SH-SY5Y (cell line): Measurements from ENCODE around the gene DNAJC1.

Experiments used
- GATA2 ChIP-seq: IDR thresholded peaks from 2 replicates; pipeline ENCODE4 v1.6.1; 2011; ENCODE audit warnings: mild to moderate bottlenecking, low read depth, low read length
- GATA3 ChIP-seq: IDR thresholded peaks from 2 replicates; pipeline ENCODE4 v1.6.1; 2011; ENCODE audit warnings: low read depth, mild to moderate bottlenecking, low read length, moderate library complexity

DNAJC1 gene

DNA sequence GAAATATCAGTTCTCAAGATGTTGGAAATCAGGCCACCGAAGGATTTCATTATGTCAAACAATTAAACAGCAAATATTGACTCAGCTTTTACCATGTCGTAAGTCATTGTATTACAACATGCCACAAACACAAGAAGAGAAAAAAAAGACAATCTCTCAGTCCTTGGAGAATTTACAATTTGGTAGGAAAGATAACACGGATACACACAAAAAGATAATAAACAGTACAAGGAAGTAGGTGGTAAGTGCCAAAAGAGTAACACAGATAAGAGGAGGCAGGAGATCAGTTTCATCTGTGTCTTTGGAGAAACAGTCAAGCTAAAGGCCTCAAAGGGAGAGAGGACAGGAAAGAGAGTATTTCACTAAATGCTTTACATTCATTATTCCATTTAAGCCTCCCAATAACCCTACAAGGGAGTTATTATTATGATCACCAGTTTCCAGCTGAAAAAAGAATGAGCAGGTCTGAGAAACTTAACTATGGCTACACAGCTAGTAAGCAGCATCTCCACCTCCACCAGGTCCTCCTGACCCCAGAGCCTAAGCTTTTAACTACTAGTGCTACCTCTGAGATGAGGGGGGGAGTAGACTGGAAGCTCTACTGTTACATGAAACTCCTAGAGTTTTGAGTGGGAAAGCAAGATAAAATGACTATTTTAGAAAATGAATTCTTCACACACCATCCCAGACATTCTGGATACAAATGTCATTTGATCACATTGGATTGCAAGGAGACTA lies 13.9 kb upstream of the DNAJC1 start:
- no peak for TF ChIP-seq GATA2
- no peak for TF ChIP-seq GATA3

DNA sequence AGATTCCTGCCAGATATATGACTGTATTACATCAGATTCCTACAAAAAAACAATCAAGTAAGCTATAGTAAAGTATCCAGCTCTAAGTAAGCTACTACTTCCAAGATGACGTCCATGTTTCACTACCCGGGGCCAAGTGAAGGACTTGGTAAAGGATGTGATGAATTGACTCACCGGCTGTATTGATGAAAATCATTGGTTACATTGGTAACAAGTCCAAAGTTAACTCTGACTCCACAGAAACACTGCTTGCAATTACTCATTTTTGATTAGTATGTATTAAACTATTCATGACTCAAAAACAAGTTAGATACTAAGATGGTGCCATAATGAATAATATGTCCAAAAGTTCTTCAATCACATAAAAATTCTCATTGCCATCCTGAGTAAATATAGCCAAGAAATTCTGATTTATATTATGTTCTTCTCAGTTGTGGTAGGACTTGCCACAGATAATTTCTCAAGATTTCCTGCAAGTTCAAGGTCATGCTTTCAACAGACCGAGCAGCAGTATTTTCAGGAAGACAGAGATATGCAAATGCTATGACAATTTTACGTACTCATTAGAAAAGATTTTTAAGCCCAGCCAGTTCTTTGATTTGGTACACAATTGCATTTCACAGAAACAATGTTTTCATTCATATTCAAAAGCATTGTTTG lies 12.6 kb upstream of the DNAJC1 start:
- TF ChIP-seq GATA2 (no peak), GATA3 (no peak)

DNA sequence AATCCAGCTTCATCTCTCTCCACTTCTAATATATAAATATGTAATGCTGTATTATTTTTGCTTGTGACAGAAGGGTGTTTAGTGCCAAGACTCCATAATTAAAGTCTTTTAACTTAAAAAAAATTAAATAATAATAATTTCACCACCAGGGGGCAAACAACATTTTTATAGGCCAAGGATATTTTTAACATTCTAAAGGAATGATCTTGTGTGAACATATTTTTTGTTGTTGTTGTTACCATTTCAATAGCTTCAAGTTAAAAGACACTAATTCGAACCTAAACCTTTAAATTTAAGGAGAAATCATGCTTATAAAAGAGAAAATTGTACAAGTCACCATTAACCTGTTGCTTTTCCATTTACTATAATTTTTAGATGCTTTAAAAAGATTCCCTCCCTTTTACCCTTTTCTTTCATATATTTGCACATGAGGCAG lies 7.5 kb upstream of the DNAJC1 start:
- TF ChIP-seq GATA2, result no peak
- TF ChIP-seq GATA3, result no peak

DNA sequence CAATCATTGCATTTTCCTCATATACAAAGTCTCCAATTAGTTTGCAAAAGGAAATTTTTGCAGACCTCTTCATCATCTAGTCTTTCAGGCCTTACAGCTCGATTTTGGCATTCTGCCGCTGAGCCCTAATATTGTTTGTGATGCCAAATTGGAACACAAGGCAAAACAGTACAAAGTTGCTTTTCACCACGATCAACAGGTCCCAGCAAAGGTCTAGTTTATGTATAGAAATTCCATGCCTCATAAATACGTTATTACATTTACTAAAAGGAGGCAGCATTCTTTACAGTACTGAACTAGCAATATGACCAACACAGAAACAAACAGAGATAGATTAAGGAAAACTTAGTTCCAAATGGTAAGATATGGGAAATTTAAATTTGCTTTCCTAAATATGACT lies 7.0 kb upstream of the DNAJC1 start:
- TF ChIP-seq GATA3, result no peak
- no peak for TF ChIP-seq GATA2

DNA sequence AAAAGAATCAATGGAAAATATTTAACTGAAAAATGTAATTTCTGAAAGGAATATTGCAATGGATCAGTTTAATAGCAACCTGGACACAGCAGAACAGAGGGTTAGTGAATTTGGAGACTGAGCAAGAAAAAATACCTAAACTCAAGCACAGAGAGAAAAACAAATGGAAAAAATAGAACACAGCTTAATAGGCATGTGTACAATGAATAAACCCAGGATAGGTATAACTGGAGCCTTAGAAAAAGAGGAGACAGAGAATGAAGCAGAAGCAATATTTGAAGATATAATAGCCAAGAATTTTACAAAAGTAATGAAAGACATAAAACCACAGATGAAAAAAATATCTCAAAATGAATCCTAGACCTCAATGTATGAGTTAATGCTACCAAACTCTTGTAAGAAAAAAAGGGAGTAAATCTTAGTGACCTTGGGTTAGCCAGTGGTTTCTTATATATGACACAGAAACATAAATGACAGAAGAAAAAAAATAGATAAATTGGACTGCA lies 2.9 kb upstream of the DNAJC1 start:
- TF ChIP-seq GATA3, result no peak
- no peak for TF ChIP-seq GATA2

DNA sequence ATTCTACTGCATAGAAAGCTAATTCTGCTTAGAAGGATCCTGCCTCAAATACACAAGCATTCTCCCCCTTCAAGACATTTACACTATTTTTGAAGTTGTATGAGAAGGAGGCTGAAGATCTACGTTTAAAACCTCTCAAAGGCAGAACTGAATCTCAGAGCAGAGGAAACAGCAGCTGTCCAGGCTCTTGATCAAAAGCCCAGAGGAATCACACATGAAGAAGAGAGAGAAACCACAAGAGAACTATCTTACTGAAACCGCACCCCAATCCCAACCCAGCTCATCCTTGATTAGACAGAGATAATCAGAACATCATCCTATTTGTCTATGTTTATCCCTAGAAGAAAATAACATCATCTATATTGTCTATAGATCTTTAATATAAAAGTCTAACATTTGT lies 2.2 kb upstream of the DNAJC1 start:
- TF ChIP-seq GATA3 (no peak), GATA2 (no peak)

DNA sequence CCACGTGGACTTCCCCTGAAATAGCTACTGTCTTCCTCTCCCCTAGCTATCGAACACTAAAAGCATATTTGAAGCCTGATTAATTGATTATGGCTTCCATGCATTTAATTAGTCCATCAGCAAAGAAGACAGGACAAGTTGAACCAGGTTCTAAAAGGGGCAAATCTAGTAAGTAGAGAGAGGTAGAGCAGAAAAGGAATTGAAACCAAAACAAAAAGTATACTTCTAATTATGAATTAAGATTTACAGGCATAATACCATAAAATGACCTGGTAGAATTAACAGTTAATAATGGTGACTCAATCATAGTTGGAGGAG lies 393 bp upstream of the DNAJC1 start:
- TF ChIP-seq GATA3, result no peak
- TF ChIP-seq GATA2, result no peak

DNA sequence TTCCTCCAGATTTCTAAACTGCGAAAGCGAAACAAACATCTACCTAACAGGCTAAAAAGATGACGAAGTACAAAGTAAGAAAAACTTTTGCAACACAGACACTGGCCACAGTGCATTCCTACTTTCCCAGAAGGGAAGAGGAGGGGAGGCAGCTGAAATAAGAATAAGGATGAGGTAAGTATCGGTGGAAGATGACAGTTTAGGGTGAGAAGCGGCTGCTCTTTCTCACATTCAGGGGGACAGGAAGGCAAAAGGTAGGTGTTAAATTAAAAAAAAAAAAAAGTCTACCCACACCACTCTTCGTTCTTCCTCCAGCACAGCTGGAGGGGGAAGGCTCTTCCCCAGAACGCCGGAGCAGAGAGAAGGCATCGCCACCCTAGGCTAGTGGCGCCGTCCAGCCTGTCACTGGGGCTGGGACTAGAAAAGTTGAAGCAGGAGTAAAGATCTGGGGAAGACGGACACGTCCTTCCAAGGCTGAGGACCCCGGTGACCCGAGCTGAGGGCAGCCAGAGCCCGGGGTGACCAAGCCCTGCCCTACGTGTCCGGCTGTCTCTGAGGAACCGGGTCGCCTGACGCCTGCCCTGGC lies 846 bp downstream of the DNAJC1 start:
- TF ChIP-seq GATA2 (no peak), GATA3 (no peak)

DNA sequence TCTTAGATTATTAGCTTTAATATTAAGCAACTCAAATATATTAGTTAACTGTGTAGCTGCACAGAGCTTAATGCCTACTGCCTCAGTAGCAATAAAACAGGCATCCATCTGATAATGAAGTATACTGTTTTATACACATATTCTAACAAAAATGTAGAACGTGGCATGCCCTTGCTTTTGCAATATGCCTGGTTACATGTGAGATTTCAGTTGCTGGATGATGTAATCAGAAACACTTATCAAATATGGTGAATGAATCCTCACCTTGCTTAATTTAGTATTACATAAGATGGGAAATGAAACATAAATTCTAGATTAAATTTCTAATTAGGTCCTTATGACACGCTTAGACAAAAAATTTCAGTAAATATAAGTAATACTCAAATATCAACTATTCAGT lies 8.0 kb downstream of the DNAJC1 start:
- TF ChIP-seq GATA2, result no peak
- no peak for TF ChIP-seq GATA3

DNA sequence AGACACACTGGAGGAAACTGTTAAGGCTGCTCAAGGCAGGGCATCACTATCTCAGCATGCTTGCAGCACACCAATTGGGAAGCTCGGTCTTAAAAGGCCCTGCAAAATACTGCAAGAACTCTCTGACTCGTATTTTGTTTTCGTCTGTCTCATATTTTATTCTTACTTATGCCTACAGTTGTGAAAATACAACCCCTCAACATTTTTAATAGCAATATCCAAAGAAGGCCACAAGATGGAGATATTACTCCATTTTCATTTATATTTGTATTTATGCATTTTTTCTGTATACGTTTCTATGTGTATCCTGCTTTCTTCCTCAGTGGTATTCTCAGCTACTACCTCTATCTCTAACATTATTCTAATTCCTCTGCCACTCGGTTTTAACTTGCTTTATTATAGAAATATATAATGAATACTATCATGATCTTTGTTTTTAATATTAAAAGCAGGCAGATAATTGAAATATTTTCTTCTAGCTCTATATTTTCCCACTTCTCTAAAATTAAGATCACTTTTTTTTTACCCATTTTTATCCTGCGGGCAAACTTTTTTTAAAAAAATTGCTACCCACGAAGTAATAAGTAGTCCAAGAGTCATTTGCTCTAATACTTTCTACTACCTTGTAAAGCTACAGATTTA lies 10.0 kb downstream of the DNAJC1 start:
- no peak for TF ChIP-seq GATA2
- TF ChIP-seq GATA3, result no peak

DNA sequence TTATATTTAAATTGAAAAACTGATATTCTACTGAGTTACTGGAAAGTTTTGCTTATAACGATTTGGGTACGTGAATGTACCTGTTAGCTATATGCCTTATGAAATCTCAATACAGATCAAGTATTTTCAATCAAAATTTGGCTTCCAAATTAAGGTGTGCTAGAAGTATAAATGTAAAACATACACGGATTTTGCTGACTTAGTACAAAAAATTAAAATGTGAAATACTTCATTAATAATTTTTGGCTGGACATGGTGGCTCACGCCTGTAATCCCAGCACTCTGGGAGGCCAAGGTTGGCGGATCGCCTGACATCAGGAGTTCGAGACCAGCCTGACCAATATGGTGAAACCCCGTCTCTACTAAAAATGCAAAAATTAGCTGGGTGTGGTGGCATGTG lies 11.7 kb downstream of the DNAJC1 start:
- no peak for TF ChIP-seq GATA2
- no peak for TF ChIP-seq GATA3

DNA sequence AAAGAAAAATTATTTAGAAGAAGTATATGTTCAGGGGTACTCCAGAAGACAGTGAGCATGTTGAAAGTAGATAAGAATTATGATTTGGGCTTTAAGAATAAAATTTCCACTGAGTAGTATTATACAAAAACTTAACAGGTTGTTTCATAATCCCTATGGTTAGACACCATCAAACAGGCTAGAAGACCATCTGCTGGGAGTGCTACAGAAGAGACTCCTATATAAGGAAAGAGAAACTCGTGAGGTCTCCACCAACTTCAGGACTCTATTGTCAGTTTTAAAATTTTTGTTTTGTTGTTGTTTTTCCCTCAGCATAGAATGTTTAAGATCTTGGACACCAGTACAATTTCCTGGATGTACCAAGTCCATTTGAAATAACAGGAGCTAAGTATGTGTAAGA lies 13.1 kb downstream of the DNAJC1 start:
- TF ChIP-seq GATA2 (no peak), GATA3 (no peak)

DNA sequence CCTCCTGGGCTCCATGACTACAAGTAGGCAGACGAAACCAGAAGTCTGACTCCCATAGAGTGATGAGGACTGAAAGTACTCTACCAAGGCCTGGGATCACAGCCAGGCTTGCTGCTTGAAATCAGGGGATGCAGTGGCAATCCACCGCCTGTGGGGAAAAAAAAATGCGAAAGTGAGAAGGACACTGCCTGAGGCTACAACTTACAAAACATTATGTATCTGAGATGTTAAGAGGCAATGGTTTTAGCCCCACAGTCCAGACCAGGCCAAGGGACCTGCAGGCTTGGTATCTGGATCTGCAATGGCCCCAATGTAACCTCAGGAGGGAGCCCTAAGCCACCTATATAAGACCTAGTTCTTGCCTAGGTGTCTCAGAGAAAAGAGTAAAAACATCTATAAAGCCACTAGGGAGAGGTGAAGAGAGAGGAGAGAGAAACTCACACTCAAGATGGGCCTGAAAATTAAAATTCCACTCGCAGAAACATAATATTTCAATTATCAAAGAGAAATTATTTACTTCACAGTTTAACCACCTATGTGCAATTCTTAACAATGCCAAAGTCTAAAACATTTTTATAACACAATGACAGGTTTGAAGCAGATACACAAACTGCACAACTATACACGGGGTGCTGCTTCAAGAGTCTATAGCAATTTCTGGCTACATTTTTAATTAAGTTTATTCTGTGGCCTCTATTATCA lies 13.9 kb downstream of the DNAJC1 start:
- no peak for TF ChIP-seq GATA3
- TF ChIP-seq GATA2, result no peak

DNA sequence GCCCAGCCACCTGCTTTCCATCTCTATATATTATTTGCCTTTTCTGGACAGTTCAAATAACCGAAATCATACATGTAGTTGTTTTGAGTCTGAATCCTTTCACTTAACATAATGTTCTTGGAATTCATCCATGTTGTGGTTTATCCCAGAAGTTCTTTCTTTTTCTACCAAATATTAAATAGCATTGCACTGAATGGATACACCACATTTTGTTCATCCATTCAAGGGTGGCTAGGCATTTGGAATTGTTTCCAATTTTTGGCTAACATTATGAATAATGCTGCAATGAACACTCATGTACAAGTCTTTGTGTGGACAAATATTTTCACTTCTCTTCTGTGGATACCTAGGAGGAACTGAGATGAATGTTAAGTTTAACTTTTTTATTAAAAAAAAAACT lies 18.0 kb downstream of the DNAJC1 start:
- TF ChIP-seq GATA2, result no peak
